GM19397 (cell line): ENCODE measurements around the gene ABO.
"Not testable (repeated sequence)": the region's sequence is repeated elsewhere in the genome, so short reads cannot be mapped to it uniquely, and the experiment has no call there.

ENCODE experiments used
- ATAC-seq: cut with Tn5 transposase; IDR thresholded peaks from one replicate; pipeline ENCODE4 v1.9.1; 2021; ENCODE audit warnings: mild to moderate bottlenecking, moderate library complexity; ENCODE audit not compliant: unreplicated experiment

Gene ABO

DNA sequence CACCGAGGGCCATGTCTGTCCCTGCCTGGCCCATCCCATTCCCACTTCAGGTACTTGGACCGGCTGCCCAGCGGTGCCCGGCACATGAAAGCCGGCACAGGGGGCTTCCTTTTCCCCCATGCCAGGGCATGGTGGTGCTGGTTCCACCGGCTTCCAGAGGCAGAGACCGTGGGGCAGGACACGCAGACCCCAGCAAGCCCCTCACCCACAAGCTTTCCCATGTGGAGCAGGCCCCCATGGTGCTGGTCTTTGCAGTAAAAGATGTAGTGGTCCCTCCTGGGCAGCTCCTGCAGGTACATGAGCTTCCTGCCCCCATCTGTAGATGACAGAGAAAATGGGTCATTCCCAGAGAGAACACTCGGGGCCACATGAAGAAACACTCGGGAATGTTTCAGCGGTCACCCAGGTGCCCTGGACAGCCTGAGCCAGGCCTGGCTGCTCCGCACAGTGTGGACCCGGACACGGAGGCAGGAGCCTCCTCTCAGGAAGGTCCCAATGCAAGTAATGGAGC is 67.9 kb downstream of the ABO start:
- no peak for ATAC-seq

DNA sequence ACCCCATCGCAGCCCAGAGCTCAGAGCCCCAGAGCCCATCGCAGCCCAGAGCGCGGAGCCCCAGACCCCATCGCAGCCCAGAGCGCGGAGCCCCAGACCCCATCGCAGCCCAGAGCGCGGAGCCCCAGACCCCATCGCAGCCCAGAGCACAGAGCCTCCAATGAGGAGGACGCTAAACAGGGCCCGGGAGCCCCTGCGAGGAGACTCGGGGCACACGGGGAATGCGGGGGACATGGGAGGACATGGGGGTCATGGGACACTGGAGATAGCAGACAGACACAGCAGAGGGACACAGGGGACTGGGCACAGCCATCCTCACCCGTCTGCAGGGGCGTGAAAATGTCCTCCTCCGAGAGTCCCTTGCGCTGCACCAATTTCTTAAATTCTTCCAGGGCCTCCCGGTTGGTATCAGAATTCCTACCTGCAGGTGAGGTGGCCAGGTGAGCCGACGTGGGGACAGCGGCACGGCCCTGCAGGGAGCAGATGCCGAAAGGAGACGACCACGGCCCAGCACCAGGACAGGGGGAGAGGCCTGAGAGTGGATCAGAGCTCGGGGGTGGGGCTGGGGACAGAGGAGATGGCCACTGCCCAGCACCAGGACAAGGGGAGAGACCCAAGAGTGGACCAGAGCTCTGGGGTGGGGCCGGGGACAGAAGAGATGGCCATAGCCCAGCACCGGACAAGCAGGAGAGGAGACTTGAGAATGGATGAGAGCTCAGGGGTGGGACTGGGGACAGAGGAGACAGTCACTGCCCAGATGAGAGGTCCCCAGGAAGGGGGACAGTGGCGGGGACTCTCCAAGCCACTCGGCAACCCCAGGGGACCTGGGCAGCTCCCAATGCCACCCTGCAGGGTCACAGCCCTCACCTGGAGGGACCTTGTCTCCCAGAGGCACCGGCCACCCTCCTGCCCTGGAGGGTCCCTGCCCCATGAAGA is 68.7 kb downstream of the ABO start:
- no peak for ATAC-seq

DNA sequence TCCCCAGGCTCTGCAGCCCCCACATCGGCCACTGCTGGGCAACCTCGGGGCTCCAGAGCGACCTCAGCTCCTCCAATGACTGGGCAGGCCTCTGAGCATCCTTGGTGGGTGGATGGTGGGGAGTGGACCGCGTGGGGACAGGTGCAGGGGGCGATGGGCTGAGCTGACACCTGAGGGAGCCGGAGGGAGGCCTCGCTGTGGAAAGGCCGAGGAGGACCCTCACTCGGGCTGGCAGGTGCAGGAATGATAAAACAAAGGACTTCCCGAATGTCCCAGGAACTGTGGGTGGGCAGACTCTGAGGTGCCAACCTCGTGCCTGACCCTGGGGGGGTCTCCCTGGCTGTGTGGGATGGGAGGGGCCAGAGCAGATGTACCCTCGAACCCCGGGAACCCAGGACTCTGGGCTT is 69.5 kb downstream of the ABO start:
- ATAC-seq: not testable (repeated sequence)
